H9 (cell line): ENCODE results near the gene KANSL1L. TPM values are rescaled to one million over a fixed set of nuclear protein-coding genes. Genes with fewer than 3 reads are reported as not detected.

ENCODE experiments used
- DNase-seq: peaks from one replicate; pipeline ENCODE4 v3.0.0-alpha.2; 2017
- H2AFZ ChIP-seq: one replicate; pipeline ENCODE4 v1.6.1; 2013; ENCODE audit warnings: mild to moderate bottlenecking, low read length, control low read depth, moderate library complexity
- H2AK5ac ChIP-seq: 2 replicates; pipeline ENCODE4 v1.6.1; 2013; ENCODE audit warnings: low read length, control low read depth, mixed read lengths; ENCODE audit not compliant: insufficient read length
- H2BK120ac ChIP-seq: one replicate; pipeline ENCODE4 v1.6.1; 2013; ENCODE audit warnings: low read depth, mild to moderate bottlenecking, low read length, control low read depth, inconsistent platforms; ENCODE audit not compliant: poor library complexity, severe bottlenecking
- H2BK12ac ChIP-seq: 2 replicates; pipeline ENCODE4 v1.6.1; 2013; ENCODE audit warnings: low read length, control low read depth, mixed read lengths, low read depth; ENCODE audit not compliant: insufficient read length
- H2BK15ac ChIP-seq: 2 replicates; pipeline ENCODE4 v1.6.1; 2013; ENCODE audit warnings: low read depth, low read length, control low read depth
- H2BK20ac ChIP-seq: one replicate; pipeline ENCODE4 v1.6.1; 2013; ENCODE audit warnings: low read depth, mild to moderate bottlenecking, low read length, control low read depth, inconsistent platforms; ENCODE audit not compliant: poor library complexity, severe bottlenecking
- H2BK5ac ChIP-seq: 2 replicates; pipeline ENCODE4 v1.6.1; 2013; ENCODE audit warnings: low read length, control low read depth, mixed read lengths; ENCODE audit not compliant: insufficient read length
- H3K14ac ChIP-seq: 2 replicates; pipeline ENCODE4 v1.6.1; 2013; ENCODE audit warnings: low read length, control low read depth; ENCODE audit not compliant: insufficient read depth
- H3K18ac ChIP-seq: 2 replicates; pipeline ENCODE4 v1.6.1; 2013; ENCODE audit warnings: low read depth, mild to moderate bottlenecking, mixed read lengths, low read length, control low read depth; ENCODE audit not compliant: insufficient read length
- H3K23ac ChIP-seq: 2 replicates; pipeline ENCODE4 v1.6.1; 2013; ENCODE audit warnings: low read length, control low read depth, mixed read lengths, low read depth; ENCODE audit not compliant: insufficient read length
- H3K23me2 ChIP-seq: 2 replicates; pipeline ENCODE4 v1.6.1; 2013; ENCODE audit warnings: low read depth, mild to moderate bottlenecking, mixed read lengths, low read length, control low read depth; ENCODE audit not compliant: insufficient read length, poor library complexity, severe bottlenecking
- H3K27ac ChIP-seq: 2 replicates; pipeline ENCODE4 v1.5.1; 2013; ENCODE audit warnings: low read length, control low read depth, mixed read lengths, low read depth; ENCODE audit not compliant: insufficient read length
- H3K27me3 ChIP-seq: 2 replicates; pipeline ENCODE4 v1.6.1; 2013; ENCODE audit warnings: low read length, control low read depth, inconsistent platforms; ENCODE audit not compliant: insufficient read depth
- H3K4ac ChIP-seq: 2 replicates; pipeline ENCODE4 v1.6.1; 2013; ENCODE audit warnings: low read depth, mild to moderate bottlenecking, control low read depth, inconsistent platforms, low read length, moderate library complexity
- H3K4me1 ChIP-seq: 2 replicates; pipeline ENCODE4 v1.6.1; 2013; ENCODE audit warnings: low read length, control low read depth, inconsistent platforms; ENCODE audit not compliant: insufficient read depth
- H3K4me2 ChIP-seq: 2 replicates; pipeline ENCODE4 v1.6.1; 2013; ENCODE audit warnings: low read length, control low read depth, mixed read lengths; ENCODE audit not compliant: insufficient read length, insufficient read depth
- H3K56ac ChIP-seq: 2 replicates; pipeline ENCODE4 v1.6.1; 2013; ENCODE audit warnings: low read depth, mild to moderate bottlenecking, mixed read lengths, low read length, control low read depth; ENCODE audit not compliant: insufficient read length
- H3K79me1 ChIP-seq: 2 replicates; pipeline ENCODE4 v1.6.1; 2013; ENCODE audit warnings: low read depth, mild to moderate bottlenecking, moderate library complexity, low read length, control low read depth, inconsistent platforms; ENCODE audit not compliant: insufficient read depth, poor library complexity, severe bottlenecking
- H3K79me2 ChIP-seq: 2 replicates; pipeline ENCODE4 v1.6.1; 2013; ENCODE audit warnings: low read length, control low read depth, inconsistent platforms; ENCODE audit not compliant: insufficient read depth
- H3K9ac ChIP-seq: 2 replicates; pipeline ENCODE4 v1.6.1; 2013; ENCODE audit warnings: low read length, control low read depth, mixed read lengths; ENCODE audit not compliant: insufficient read length; ENCODE audit errors: extremely low read depth
- H3K9me3 ChIP-seq: one replicate; pipeline ENCODE4 v1.6.1; 2013; ENCODE audit warnings: low read depth, low read length, inconsistent platforms; ENCODE audit not compliant: control insufficient read depth
- H3T11ph ChIP-seq: one replicate; pipeline ENCODE4 v1.6.1; 2013; ENCODE audit warnings: mild to moderate bottlenecking, low read length, control low read depth, inconsistent platforms
- H4K20me1 ChIP-seq: one replicate; pipeline ENCODE4 v1.6.1; 2013; ENCODE audit not compliant: control insufficient read depth, insufficient read length, insufficient read depth
- H4K5ac ChIP-seq: 2 replicates; pipeline ENCODE4 v1.6.1; 2013; ENCODE audit warnings: low read depth, mild to moderate bottlenecking, mixed read lengths, low read length, control low read depth; ENCODE audit not compliant: insufficient read length
- H4K8ac ChIP-seq: replicated peaks from 2 replicates; pipeline ENCODE4 v1.6.1; 2013; ENCODE audit warnings: low read length, control low read depth, mixed read lengths, low read depth; ENCODE audit not compliant: insufficient read length
- H4K91ac ChIP-seq: 2 replicates; pipeline ENCODE4 v1.6.1; 2013; ENCODE audit warnings: low read depth, mild to moderate bottlenecking, moderate library complexity, mixed read lengths, low read length, control low read depth; ENCODE audit not compliant: insufficient read length
- H3K27ac Mint-ChIP-seq, 3 experiments: 2 replicates in 2 of 3; 3 replicates in 1 of 3; pipeline ENCODE4 v1.8.0; 2020 to 2021; ENCODE audit warnings: mixed read lengths in 3 of 3, mild to moderate bottlenecking in 1 of 3, moderate library complexity in 1 of 3
- H3K27me3 Mint-ChIP-seq: 2 replicates; pipeline ENCODE4 v1.8.0; 2021; ENCODE audit warnings: low read depth, mild to moderate bottlenecking, moderate library complexity, mixed read lengths
- H3K36me3 Mint-ChIP-seq, 3 experiments: 2 replicates in 2 of 3; 3 replicates in 1 of 3; pipeline ENCODE4 v1.8.0; 2020 to 2021; ENCODE audit warnings: low read depth in 3 of 3, mixed read lengths in 3 of 3; ENCODE audit not compliant: insufficient read depth in 1 of 3
- H3K4me1 Mint-ChIP-seq, 2 experiments: 2 replicates each; pipeline ENCODE4 v1.8.0; 2020; ENCODE audit warnings: mixed read lengths in 2 of 2
- H3K4me3 Mint-ChIP-seq, 2 experiments: 2 replicates in 1 of 2; 3 replicates in 1 of 2; pipeline ENCODE4 v1.8.0; 2020 to 2021; ENCODE audit warnings: mild to moderate bottlenecking in 2 of 2, mixed read lengths in 2 of 2, moderate library complexity in 1 of 2
- H3K9me3 Mint-ChIP-seq, 2 experiments: 2 replicates in 1 of 2; 3 replicates in 1 of 2; pipeline ENCODE4 v1.8.0; 2020; ENCODE audit warnings: mild to moderate bottlenecking in 2 of 2, mixed read lengths in 2 of 2, moderate library complexity in 1 of 2
- CTCF ChIP-seq: fragments of 200-600 bp; sonication (generic); conservative IDR thresholded peaks from 3 replicates; pipeline ENCODE4 v1.8.0; 2021; ENCODE audit warnings: antibody characterized with exemption, mild to moderate bottlenecking
- WGBS: extraction: QIAGEN DNeasy Blood & Tissue Kit; methylation state at CpG from one replicate; pipeline ENCODE4 v1.1.7; 2013; ENCODE audit warnings: missing lambda C conversion rate, low lambda C conversion rate, mixed read lengths; ENCODE audit not compliant: insufficient read length; ENCODE audit errors: extremely low coverage; 5-methylcytosine and 5-hydroxymethylcytosine counted together
- total RNA-seq: library from RNA; stranded (reverse); gene quantifications from 2 replicates; pipeline ENCODE4 v1.2.1, GENCODE V29; 2021

The KANSL1L gene
- total RNA-seq, 1 experiment from 2014 or later, result 8.2 TPM

DNA sequence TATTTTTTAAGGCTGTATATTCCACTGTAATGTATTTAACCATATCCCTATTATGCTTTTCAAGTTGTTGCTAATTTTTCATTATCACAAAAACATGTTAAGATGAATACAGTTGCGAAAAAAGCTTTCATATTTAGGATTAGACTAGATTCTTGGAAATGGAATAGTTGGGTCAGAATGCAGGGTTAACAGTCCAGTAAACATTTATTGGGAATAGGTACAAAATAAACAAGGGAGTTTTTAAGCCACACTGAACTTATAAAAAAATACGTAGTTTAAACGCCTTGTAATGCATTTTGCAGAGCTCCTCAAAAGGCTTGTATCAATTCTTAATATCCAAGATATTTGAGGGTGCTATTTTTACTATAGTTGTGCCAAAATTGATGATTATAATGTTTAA, 133.1 kb downstream of the KANSL1L start:
- Histone ChIP-seq H3K14ac (no peak overlapping the region), H2BK12ac (no peak overlapping the region), H3T11ph (no peak overlapping the region)

More for the DNA sequence above, 133.1 kb downstream of the KANSL1L start:
- Histone ChIP-seq H4K8ac (no peak overlapping the region), H4K5ac (no peak overlapping the region), H2BK15ac (no peak overlapping the region), H3K4me1 (no peaks in the 10 kb centered on the region), H2BK120ac (no peak overlapping the region), H3K23ac (no peak overlapping the region), H3K4me2 (no peak overlapping the region), H2AFZ (no peak overlapping the region), H3K79me2 (no peaks in the 10 kb centered on the region), H2BK5ac (no peak overlapping the region), H3K27me3 (no peaks in the 10 kb centered on the region), H4K91ac (no peak overlapping the region), H3K9me3 (no peaks in the 10 kb centered on the region), H3K4ac (no peak overlapping the region), H3K23me2 (no peaks in the 10 kb centered on the region), H2AK5ac (no peak overlapping the region), H4K20me1 (no peaks in the 10 kb centered on the region), H3K27ac (no peak overlapping the region), H3K9ac (no peak overlapping the region), H2BK20ac (no peak overlapping the region), H3K18ac (no peak overlapping the region), H3K79me1 (no peaks in the 10 kb centered on the region), H3K56ac (no peak overlapping the region)
- no CpG with 5 or more reads among the region's 3 CpGs for WGBS
- no peak for DNase-seq
- Mint-ChIP-seq H3K4me1 (no peaks in the 10 kb centered on the region), H3K27ac (no peak overlapping the region), H3K4me3 (no peak overlapping the region), H3K36me3 (no peaks in the 10 kb centered on the region), H3K9me3 (no peaks in the 10 kb centered on the region; a peak in 1 of 5 replicates), H3K27me3 (0 out of 2 replicates have a peak, but pooled peaks cover 1% of the 10 kb centered on the region)
- TF ChIP-seq CTCF, result no peak
